NT2/D1 (cell line): ENCODE measurements around the gene PIEZO1.

Source experiments
- SUZ12 ChIP-seq: IDR thresholded peaks from 2 replicates; pipeline ENCODE4 v1.6.1; 2011; ENCODE audit not compliant: insufficient read length, insufficient read depth; ENCODE audit errors: extremely low read depth
- YY1 ChIP-seq: IDR thresholded peaks from 2 replicates; pipeline ENCODE4 v1.6.1; 2011; ENCODE audit not compliant: insufficient read length, insufficient read depth
- ZNF274 ChIP-seq: IDR thresholded peaks from 2 replicates; pipeline ENCODE4 v1.6.1; 2011; ENCODE audit warnings: mild to moderate bottlenecking, low read depth, low read length

DNA sequence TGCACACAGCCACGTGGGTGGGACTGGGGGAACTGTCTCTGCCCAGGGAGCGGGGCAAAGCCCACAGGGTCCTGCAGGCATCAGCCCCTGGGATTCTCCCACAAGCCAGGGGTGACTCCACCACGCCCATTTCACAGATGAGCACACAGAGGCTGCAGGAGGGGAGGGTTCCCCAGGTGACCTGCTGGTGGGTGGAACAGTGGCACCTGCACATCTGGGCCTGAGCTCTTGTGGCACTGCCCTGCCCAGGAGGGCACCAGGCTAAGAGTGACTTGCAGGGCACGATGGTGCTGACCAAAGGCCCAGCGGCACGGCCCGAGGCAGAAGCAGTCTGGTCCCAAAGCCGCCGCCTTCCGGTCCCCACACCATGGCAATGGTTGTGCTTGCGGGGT is 23.9 kb downstream of the PIEZO1 start:
- no peak for TF ChIP-seq YY1
- TF ChIP-seq ZNF274 = no peak
- TF ChIP-seq SUZ12 = no peak
